GM18507 (cell line): ENCODE measurements around the gene GRIK3.

Experiments used
- DNase-seq: peaks from one replicate; pipeline ENCODE4 v3.0.0; 2011; ENCODE audit warnings: low read depth; ENCODE audit not compliant: insufficient read length; ENCODE audit errors: extremely low spot score
- FAIRE-seq: peaks from 2 replicates; lab custom pipeline; 2011; peaks lifted over from hg19 to GRCh38; lab: Jason Lieb, UNC

Gene GRIK3

DNA sequence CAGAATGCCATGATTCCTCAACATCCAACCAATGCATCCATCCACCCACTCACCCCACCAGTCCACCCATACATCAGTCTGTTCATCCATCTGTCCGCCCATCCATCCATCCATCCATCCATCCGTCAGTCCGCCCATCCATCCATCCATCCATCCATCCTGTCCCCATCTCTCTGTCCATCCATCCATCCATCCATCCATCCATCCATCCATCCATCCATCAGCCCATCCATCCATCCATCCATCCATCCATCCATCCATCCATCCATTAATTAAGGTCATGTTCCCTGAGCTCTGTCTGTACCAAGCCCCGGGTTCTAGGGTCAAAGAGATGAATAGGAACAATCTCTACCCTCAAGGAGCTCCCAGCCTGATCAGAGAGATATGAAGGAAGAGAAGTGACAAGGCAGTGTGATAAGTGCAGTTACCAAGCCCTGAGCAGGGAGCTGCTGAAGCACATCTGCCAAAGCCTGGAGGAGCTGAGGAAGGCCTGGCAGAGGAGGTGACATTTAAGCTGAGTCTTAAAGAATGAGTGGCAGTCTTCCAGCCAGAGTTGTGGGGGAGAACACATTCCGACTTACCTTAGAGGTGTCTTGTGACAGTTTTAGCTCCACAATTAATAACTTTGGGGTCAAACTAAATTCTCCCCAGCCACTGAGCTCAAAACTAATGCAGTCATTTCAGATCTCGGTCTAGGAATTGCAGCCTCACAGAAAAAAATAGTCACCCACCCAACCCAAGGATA is 47.9 kb downstream of the GRIK3 start:
- FAIRE-seq, result no peak
- no peak for DNase-seq

DNA sequence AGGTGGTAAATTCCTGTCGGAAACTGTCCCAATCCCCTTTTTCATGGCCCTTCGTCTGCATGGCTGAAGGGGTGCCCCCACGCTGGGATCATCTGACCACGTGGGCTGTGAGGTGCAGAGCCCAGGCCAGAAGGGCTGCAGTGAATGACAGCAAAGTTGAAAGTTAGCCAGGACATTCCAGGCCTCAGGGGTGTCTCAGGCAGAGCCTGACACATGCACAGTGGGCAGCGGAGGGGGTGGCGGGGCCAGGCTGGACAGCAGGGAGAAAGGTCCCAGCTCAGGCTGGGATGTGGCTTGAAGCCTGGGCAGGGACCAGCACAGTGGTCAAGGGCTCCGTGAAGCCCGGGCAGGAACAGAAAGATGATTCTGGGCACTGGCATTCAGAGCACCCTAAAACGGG is 49.6 kb downstream of the GRIK3 start:
- DNase-seq, result no peak
- no peak for FAIRE-seq

DNA sequence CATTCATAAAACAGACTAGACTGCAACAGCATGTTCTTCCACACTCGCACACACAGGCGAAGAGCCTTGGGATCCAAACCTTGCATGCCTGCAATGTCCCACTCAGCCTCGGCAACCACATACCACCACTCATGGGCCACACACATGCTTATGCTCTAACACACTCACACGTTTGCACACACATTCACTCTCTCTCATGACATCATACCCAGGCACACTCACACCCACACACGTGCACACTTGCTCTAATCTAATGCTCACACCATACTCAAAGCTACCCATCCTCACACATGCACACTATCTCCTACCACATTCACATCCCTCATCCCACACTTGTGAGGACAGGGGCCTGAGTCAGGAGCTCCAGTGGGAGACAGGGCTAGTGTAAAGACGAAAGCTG is 50.3 kb downstream of the GRIK3 start:
- no peak for DNase-seq
- no peak for FAIRE-seq

DNA sequence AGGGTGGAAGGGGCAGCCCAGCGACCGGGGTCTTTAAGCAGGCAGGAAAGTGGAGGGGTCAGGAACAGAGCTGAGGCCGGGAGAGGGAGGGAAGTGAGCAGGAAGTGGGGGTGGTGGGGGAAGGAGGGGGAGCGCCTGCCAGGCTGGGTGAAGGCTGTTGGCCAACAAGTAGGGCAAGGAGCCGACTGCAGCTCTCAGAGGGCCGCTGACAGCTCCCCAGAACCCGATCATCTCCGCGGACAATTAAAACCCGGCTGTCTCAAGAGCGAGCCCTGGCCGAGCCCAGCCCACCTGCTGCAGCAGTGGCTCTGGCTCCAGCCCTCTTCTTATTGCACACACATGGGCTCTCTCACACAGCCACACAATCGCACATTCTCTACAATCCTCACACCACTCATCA is 51.6 kb downstream of the GRIK3 start:
- FAIRE-seq, result no peak
- no peak for DNase-seq

DNA sequence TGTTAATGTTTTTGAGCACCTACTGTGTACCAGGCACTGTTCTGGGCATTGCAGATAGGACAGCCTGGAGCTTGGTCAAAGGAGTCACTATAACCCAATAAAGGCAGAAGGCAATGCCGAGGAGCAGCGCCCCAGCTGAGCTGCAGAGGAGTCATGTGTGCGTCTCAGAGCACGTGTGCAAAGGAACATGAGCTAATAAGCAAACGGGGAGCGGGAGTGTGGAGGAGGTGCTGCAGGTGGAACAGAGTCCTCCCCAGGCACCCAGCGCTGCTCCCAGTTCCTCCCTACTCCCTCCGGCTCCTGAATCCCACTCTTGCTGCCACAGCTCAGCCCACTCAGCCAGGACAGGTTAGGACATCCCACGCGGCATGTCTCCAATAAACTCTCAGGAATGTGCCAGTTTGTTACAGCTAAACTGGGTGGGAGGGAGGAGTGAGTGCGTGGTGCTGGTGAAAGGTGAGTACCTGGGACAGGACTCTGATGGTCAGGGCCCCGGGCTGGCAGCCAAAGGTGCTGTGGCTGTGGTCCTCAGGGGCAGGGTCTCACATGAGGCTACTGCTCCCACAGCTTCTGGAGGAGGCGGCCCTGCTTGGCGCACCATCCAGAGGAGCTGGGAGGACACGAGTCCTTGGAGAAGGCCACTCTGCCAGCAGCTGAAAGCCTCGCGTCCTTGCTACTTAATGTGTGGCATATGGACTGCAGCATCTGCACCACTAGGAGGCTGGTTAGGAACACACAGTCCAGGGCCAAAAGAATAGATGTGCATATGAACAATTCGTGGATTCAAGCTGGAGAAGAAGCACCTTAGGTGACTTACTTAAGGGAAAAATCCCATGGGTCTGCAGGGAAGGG is 52.3 kb downstream of the GRIK3 start:
- FAIRE-seq (no peak), DNase-seq (no peak)

DNA sequence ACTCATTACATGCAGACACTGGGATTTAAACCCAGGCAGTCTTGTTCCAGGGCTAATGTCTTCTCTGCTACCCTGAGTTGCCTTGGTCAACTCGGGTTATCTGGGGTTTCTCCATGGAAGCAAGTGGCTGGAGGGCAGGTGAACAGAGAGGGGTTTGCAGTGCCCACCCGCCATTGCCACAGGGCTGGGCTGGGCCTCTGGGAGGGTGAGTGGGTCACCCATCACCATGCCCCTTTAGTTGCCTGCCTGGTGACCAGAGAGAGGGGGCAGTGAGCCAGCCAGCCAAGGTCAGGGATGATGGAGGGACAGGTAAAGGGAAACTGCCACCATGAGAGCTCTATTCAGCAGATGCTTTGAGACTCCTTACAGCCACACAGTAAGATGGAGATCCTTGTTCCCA is 53.2 kb downstream of the GRIK3 start:
- DNase-seq, result no peak
- no peak for FAIRE-seq

DNA sequence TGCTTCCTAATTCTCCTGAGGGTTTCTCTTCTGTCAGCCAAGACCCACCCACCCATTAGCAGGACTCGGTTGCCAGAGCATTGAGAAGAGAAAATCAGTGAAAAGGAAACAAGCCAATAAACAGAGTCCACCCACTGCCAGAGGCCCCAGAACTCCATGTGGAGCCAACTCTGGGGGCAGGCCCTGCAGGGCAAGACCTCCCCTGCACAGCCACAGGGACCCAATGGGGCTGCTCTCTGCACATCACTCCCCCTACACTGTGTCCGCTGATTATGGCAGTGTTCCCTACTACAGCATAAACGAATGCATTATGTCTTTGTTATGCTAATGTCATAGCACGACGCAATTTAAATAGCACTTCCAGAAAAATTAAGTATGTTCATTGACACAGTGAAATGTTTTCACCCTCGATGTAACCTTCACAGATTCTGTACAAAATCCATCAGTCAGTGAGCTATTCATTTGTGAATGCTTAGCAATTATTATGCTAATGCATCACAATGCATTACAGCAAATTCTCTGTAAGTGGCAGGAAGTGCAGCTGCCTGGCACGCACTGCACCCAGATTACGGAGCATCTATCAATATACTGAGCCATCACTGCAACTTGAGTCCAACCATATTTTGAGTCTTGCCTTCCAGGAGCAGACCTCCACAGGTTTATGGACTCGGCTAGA is 56.4 kb downstream of the GRIK3 start:
- DNase-seq, result no peak
- no peak for FAIRE-seq

DNA sequence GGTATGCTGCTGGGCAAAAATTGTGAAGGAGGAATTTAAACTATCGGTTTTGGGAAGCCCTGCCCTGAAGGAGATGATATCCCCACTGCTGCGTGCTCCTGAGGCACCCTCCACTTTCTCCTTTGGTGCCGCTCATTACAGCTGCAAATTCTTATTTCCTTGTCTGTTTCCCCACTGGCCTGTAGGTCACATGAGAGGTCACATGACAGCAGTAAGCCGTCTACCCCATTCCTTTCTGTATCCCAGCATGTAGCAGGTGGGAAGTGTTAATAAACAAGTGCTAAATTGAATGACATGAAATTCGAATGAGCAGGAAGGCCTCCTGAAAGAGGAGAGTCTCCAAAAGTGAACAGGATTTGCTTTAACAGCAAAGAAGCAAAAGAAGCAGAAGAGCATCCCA is 58.7 kb downstream of the GRIK3 start:
- FAIRE-seq (no peak), DNase-seq (no peak)

DNA sequence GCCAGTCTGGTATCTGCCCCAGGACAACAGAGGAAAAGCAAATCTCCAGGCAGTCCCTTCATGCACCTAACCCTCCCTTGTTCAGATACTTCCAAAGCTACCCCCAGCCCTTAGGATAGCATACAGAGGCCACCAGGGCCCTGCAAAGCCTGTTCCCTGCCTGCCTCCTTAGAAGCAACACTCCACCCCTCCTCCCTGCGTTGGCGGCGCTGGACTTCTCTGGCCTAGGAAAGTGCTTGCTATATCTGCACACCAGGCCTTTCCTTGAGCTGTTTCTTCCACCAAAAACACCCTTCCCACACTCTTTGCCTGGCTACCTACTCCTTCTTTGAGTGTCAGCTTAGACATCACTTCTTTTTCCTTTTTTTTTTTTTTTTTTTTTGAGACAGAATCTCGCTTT is 61.3 kb downstream of the GRIK3 start:
- DNase-seq, result no peak
- FAIRE-seq, result no peak

DNA sequence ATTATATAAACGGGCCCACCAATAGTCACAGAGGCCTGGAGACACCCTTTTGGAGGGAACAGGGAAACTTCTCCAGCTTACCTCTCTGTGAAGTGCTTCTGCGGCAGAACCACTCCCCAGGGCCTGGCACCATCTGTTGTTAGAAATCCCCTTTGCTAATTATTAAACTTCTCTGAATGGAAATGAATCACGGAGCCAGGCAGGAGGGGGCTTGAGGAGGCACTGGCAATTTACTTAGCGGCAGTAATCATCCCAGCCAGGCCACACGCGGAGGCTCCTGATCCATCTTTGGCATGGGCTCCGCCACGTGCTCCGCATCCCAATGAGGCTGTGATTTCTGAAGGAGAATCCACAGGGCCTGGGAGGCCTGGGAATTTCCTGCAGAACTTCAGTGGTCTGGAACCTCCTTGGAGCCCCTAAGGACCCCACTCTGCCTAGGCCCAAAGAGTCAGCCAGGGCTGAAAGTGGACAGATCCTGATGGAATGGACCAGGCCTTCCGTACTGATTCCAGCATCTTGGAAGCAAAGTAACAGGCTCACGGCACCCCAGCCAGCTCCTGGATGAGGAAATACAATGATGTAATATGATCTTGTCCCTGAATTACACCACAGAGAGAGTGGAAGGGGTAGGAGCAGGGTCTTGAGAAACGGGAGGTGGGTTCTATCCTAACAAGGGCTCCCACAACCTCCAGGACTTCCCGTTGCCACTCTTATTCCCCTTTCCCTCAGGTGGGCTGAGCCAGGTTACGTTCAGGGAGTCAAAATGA is 62.3 kb downstream of the GRIK3 start:
- DNase-seq, result no peak
- FAIRE-seq, result no peak

DNA sequence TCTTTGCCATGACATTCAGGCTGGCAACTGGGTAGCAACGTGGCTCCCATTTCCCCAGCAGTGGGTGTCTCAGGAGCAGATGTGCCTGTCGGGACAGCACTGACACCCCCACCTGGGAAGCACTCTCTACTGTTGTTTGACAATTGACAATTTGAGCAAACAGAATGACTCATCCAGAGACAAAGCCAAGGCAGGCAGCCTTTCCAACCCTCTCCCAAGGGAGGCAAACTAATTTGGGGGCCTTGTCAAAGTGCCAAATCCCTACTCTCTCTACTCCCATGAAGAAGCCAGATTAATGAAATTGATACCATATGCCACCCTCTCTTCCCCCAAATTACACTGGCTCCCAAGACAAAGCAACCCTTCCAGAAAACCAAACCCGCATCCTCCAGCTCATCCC is 65.6 kb downstream of the GRIK3 start:
- FAIRE-seq, result no peak
- no peak for DNase-seq

DNA sequence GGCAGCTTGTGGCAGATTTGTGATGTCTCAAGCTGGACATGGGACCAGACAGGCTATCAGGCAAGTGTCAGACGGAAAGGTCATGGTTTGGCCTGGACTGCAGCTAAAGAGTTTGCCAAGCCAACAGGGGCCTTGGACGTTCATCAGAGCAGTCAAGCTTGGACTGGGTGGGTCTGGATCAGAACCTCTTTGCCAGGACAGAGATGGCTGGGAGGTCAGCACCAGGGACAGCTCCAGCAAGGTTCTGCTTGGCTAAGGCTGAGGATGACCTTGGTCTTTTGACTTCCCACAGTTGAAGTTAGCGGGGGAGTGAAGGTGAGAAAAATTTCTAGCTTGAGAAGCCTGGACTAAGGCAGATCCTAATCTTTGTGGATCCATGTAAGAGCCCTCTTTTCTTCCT is 68.1 kb downstream of the GRIK3 start:
- DNase-seq (no peak), FAIRE-seq (no peak)

DNA sequence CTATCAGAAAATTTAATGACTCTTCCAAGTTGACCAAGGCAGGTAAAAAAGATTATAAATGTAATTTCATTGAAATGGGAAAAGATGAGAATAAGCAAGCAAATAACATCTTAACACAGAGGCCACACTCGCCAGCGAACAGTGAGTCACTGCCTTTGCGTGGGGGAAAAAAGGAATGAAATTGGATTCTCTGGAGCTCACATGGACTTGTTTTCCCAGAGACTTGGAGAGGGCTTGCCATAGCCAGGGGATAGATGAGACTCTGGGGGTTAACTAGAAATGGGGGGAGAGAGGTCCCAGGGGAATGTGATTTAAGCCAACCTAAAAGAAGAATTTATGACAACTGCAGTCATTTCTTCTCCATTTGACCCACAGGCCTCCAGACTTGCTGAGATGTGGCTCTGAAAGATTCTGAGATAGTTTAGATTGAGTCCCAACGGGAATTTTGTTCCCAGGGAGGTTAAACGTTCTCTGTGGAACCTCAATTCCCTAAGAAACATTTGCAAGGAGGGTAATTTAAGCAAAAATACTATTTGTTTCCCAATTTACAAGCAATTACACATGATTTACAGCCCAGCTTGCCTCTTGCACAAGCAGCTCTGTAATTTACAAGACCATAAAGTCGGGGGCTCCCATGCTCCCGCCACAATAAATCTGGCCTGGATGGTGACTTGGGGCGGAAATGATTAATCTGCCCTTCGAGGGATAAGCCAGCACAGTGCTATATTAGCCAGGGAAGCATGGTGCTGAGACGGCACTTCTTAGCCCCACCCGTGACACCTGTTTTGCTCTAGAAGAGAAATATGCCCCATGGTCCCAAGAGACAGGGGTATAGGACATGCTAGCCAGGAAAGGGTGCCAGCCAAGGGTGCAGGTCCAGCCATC is 68.8 kb downstream of the GRIK3 start:
- no peak for DNase-seq

DNA sequence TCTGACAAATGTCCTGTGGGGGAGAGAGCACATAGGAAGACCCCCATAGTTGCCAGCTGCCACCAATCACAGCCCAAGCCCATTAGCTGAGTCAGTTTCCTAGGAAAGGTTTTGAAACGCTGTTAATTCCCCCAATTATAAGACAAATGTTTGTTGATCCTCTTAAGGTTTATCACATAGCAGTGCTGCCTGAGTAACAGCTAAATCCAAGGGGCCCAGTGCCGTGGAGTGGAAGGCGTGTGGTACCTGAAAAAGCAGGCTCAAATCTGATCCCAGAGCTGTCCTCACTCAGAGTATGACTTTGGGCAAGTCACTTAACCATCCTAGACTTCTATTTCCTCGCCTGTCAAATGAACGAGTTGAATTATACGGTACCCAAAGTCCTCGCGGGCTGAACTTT is 69.5 kb downstream of the GRIK3 start:
- DNase-seq (no peak), FAIRE-seq (no peak)

More for the DNA sequence above, 68.8 kb downstream of the GRIK3 start:
- FAIRE-seq, result no peak

DNA sequence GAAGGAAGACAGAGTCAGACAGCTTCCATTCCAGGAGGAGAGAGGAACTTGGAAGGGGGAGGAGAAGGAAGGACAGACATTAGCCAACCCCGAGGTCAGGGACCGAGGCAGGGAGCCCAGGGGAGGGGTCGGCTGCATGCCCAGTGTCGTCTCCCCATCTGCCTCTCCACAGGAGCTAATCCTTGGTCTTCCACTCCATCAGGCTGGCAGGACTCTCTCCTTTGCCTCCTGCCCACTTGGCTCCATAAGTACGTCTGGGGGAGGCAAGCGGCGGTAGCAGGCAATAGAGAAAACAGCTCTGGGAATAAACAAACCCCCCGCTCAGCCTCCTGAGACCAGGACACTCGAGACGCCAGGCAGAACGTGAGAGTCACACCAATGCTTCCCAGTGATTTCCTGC is 71.3 kb downstream of the GRIK3 start:
- no peak for FAIRE-seq
- no peak for DNase-seq

DNA sequence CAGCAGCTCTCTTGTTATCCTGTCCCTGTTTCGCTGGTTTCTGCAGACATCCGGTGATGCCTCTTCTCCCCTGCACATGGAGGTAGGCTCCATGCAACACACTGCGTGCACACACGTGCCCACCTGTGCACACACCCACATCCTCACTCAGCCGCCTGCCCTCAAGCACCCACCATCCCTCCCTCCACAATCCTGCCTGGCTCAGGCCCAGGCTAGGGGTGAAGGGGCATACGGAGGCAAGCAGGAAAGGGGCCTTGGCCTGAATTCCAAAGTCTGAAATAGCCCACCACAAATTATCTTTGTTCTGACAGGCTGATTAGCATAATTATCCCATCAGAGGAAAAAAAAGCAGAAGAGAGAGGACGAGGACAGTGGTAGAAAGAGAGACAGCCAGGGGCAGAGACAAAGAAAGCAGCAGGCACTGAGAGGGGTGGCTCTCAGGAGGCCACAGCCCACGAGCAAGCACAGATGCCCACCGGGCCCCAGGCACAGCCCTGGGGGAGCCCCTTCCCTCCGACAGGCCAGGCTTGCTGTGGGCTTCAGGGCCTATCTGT is 73.2 kb downstream of the GRIK3 start:
- DNase-seq, result no peak
- no peak for FAIRE-seq

DNA sequence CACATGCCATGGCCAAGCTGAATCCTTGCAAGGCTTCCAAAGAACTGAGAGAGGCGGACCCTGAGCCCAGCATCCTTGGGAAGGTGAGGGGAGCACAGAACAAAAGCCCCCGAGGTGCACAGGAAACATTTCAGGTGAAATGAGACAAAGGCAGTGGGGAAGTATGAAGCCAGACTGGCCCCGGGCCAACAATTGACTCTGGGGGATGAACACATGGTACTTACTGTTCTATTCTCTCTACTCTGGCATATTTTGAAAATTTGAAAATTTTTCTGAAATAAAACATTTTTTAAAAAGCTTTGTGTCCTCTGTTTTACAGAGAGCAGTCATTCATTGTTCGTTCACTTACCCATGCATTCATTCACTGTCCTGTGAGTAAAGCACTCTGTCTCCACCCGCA is 77.7 kb downstream of the GRIK3 start:
- DNase-seq (no peak), FAIRE-seq (no peak)

DNA sequence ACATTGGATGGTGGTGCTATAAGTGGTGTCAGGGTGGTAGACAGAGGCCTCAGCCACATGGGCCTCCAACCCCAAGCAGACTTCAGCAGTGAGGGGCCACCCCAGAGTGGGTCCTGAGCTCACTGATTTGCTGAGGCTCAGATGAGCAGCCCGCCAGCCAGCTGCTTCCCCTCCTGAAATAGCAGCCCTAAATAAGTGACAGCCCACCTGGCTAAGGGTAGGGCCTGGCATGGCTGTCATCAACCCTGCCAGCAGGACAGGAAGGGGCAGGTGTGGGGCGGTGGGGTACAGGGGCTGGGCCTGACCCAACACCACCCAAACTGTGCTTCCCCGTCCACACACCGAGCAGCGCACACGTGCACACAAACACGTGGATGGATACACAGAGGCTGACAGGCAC is 79.3 kb downstream of the GRIK3 start:
- no peak for DNase-seq
- no peak for FAIRE-seq

DNA sequence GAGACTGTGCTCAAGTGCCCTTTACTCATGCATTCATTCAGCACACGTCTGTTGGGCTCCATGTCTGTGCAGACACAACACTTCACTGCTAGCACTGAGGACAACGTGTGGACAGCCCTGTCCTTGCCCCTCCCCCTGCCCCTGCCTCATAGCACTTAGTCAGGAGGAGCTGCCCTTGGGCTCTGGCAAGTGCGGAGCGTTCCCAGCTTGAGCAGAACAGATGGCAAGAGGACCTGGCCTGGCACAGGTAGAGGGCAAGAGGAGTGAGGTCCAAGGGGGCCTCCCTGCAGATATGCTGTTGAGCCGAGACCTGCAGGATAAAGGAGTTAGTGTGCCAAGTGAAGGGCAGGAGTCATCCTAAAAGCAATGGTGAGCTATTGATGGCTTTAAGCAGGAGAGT is 81.3 kb downstream of the GRIK3 start:
- DNase-seq (no peak), FAIRE-seq (no peak)
